IMR-90 (cell line): ENCODE measurements around the gene NAPB. TPM values are rescaled to one million over a fixed set of nuclear protein-coding genes. Genes with fewer than 3 reads are reported as not detected.

Source experiments
- ATAC-seq: fragments of 200-7000 bp; cut with Tn5 transposase; 2 replicates; pipeline ENCODE4 v1.9.1; 2020; ENCODE audit warnings: low read depth, mild to moderate bottlenecking, moderate library complexity
- BruUV-seq: library from RNA; stranded (reverse); fragments of 400-500 nt; replicated peaks from 2 replicates; lab custom pipeline; 2021; lab: Mats Ljungman, UMichigan
- CTCF ChIA-PET: fragments of 300-600 bp; formaldehyde crosslinking; extraction: SDS; loops from one replicate; lab custom pipeline; 2021; ENCODE audit warnings: antibody characterized with exemption; lab: Yijun Ruan, JAX
- POLR2A ChIA-PET: fragments of 300-600 bp; sonication (Branson Sonifier 250); formaldehyde crosslinking; loops from one replicate; lab custom pipeline; 2022; ENCODE audit warnings: antibody characterized with exemption; ENCODE audit not compliant: unreplicated experiment; lab: Charles Lee
- DNase-seq: peaks from one replicate; pipeline ENCODE4 v3.0.0; 2013
- H2AFZ ChIP-seq: replicated peaks from 2 replicates; pipeline ENCODE3; 2013; ENCODE audit warnings: low read length, mild to moderate bottlenecking; ENCODE audit not compliant: poor library complexity
- H2AK5ac ChIP-seq: 2 replicates; pipeline ENCODE4 v1.6.1; 2013; ENCODE audit warnings: low read depth, low read length, inconsistent platforms
- H2AK9ac ChIP-seq: replicated peaks from 2 replicates; pipeline ENCODE3; 2013; ENCODE audit warnings: mild to moderate bottlenecking, low read depth, low read length, moderate library complexity; ENCODE audit not compliant: poor library complexity
- H2BK120ac ChIP-seq: 2 replicates; pipeline ENCODE4 v1.6.1; 2013; ENCODE audit warnings: low read depth, low read length, inconsistent platforms
- H2BK15ac ChIP-seq: 3 replicates; pipeline ENCODE4 v1.6.1; 2013; ENCODE audit warnings: low read depth, low read length, inconsistent platforms
- H2BK20ac ChIP-seq: 2 replicates; pipeline ENCODE4 v1.6.1; 2013; ENCODE audit warnings: low read depth, mild to moderate bottlenecking, inconsistent platforms, low read length, moderate library complexity
- H2BK5ac ChIP-seq: 2 replicates; pipeline ENCODE4 v1.6.1; 2013; ENCODE audit warnings: mild to moderate bottlenecking, low read depth, low read length, inconsistent platforms; ENCODE audit not compliant: poor library complexity, severe bottlenecking
- H3K14ac ChIP-seq: replicated peaks from 2 replicates; pipeline ENCODE4 v1.6.1; 2013; ENCODE audit warnings: low read depth, low read length, inconsistent platforms
- H3K18ac ChIP-seq: 2 replicates; pipeline ENCODE4 v1.6.1; 2013; ENCODE audit warnings: low read depth, low read length, control low read depth
- H3K23ac ChIP-seq: 2 replicates; pipeline ENCODE4 v1.6.1; 2013; ENCODE audit warnings: low read depth, low read length, inconsistent platforms
- H3K27ac ChIP-seq: 2 replicates; pipeline ENCODE4 v1.5.1; 2013; ENCODE audit warnings: mild to moderate bottlenecking, control low read depth, low read length; ENCODE audit not compliant: insufficient read depth
- H3K27me3 ChIP-seq: 2 replicates; pipeline ENCODE4 v1.6.1; 2013; ENCODE audit warnings: low read length; ENCODE audit not compliant: control insufficient read depth, insufficient read depth
- H3K36me3 ChIP-seq: 2 replicates; pipeline ENCODE4 v1.6.1; 2013; ENCODE audit warnings: low read length, mixed read lengths; ENCODE audit not compliant: control insufficient read depth, insufficient read depth
- H3K4ac ChIP-seq: 2 replicates; pipeline ENCODE4 v1.6.1; 2013; ENCODE audit warnings: low read depth, low read length, inconsistent platforms
- H3K4me1 ChIP-seq: 2 replicates; pipeline ENCODE4 v1.6.1; 2013; ENCODE audit warnings: low read length, mixed read lengths; ENCODE audit not compliant: control insufficient read depth, insufficient read depth
- H3K4me2 ChIP-seq: 2 replicates; pipeline ENCODE4 v1.6.1; 2013; ENCODE audit warnings: low read depth, mild to moderate bottlenecking, control low read depth, low read length, moderate library complexity
- H3K4me3 ChIP-seq: 2 replicates; pipeline ENCODE4 v1.5.1; 2013; ENCODE audit warnings: low read depth, mild to moderate bottlenecking, control low read depth, low read length, moderate library complexity; ENCODE audit not compliant: insufficient read depth
- H3K56ac ChIP-seq: 2 replicates; pipeline ENCODE4 v1.6.1; 2013; ENCODE audit warnings: low read length, inconsistent platforms; ENCODE audit not compliant: insufficient read depth; ENCODE audit errors: extremely low read depth
- H3K79me1 ChIP-seq, 2 experiments: 2 replicates each; pipeline ENCODE4 v1.6.1; 2013; ENCODE audit warnings: low read length in 2 of 2, inconsistent platforms in 1 of 2, low read depth in 1 of 2
- H3K9ac ChIP-seq: 2 replicates; pipeline ENCODE4 v1.6.1; 2013; ENCODE audit warnings: low read depth, low read length, control low read depth
- H3K9me1 ChIP-seq: 2 replicates; pipeline ENCODE4 v1.6.1; 2013; ENCODE audit warnings: low read length, inconsistent platforms; ENCODE audit not compliant: insufficient read depth
- H3K9me3 ChIP-seq: 2 replicates; pipeline ENCODE4 v1.6.1; 2013; ENCODE audit warnings: low read length; ENCODE audit not compliant: control insufficient read depth, insufficient read depth
- H4K20me1 ChIP-seq: 2 replicates; pipeline ENCODE4 v1.6.1; 2013; ENCODE audit warnings: low read length, inconsistent platforms; ENCODE audit not compliant: insufficient read depth
- H4K5ac ChIP-seq: 2 replicates; pipeline ENCODE4 v1.6.1; 2013; ENCODE audit warnings: mild to moderate bottlenecking, low read depth, low read length, control low read depth
- H4K8ac ChIP-seq, 2 experiments: 2 replicates each; pipeline ENCODE4 v1.6.1; 2013; ENCODE audit warnings: low read depth in 2 of 2, low read length in 2 of 2, control low read depth in 1 of 2, inconsistent platforms in 1 of 2
- H4K91ac ChIP-seq: 2 replicates; pipeline ENCODE4 v1.6.1; 2013; ENCODE audit warnings: low read depth, low read length, inconsistent platforms; ENCODE audit not compliant: insufficient read depth
- BHLHE40 ChIP-seq: fragments of 150-350 bp; IDR thresholded peaks from 2 replicates; pipeline ENCODE4 v1.6.1; 2016; ENCODE audit warnings: mild to moderate bottlenecking, low read depth, low read length
- CEBPB ChIP-seq: IDR thresholded peaks from 2 replicates; pipeline ENCODE4 v1.6.1; 2012; ENCODE audit warnings: low read depth, low read length, improper control_type of control experiment
- CHD1 ChIP-seq: IDR thresholded peaks from 2 replicates; pipeline ENCODE4 v1.6.1; 2012; ENCODE audit warnings: low read depth, low read length, improper control_type of control experiment
- CTCF ChIP-seq: conservative IDR thresholded peaks from 2 replicates; pipeline ENCODE4 v1.5.1; 2012; ENCODE audit warnings: mild to moderate bottlenecking, low read depth, low read length, improper control_type of control experiment
- ELK1 ChIP-seq: fragments of 150-350 bp; IDR thresholded peaks from 2 replicates; pipeline ENCODE4 v1.6.1; 2016; ENCODE audit warnings: low read depth, mild to moderate bottlenecking, low read length, moderate library complexity, borderline replicate concordance
- FOS ChIP-seq: fragments of 150-350 bp; IDR thresholded peaks from 2 replicates; pipeline ENCODE4 v1.6.1; 2016; ENCODE audit warnings: low read depth, low read length
- MAZ ChIP-seq: IDR thresholded peaks from 2 replicates; pipeline ENCODE4 v1.6.1; 2012; ENCODE audit warnings: low read depth, mild to moderate bottlenecking, low read length, improper control_type of control experiment, moderate library complexity, borderline replicate concordance
- MXI1 ChIP-seq: IDR thresholded peaks from 2 replicates; pipeline ENCODE4 v1.6.1; 2012; ENCODE audit warnings: low read depth, mild to moderate bottlenecking, low read length, moderate library complexity, borderline replicate concordance
- NFE2L2 ChIP-seq: fragments of 150-350 bp; IDR thresholded peaks from 2 replicates; pipeline ENCODE4 v1.6.1; 2016; ENCODE audit warnings: low read depth, mild to moderate bottlenecking, low read length
- RAD21 ChIP-seq: IDR thresholded peaks from 2 replicates; pipeline ENCODE4 v1.6.1; 2012; ENCODE audit warnings: low read length, improper control_type of control experiment
- RCOR1 ChIP-seq: IDR thresholded peaks from 2 replicates; pipeline ENCODE4 v1.6.1; 2012; ENCODE audit warnings: mild to moderate bottlenecking, low read length, improper control_type of control experiment; ENCODE audit not compliant: insufficient replicate concordance
- RFX5 ChIP-seq: IDR thresholded peaks from 2 replicates; pipeline ENCODE4 v1.8.0; 2012; ENCODE audit warnings: low read depth, mild to moderate bottlenecking, low read length, moderate library complexity
- SMC3 ChIP-seq: fragments of 150-350 bp; IDR thresholded peaks from 2 replicates; pipeline ENCODE4 v1.6.1; 2016; ENCODE audit warnings: low read depth, mild to moderate bottlenecking, antibody characterized with exemption, low read length, moderate library complexity
- USF2 ChIP-seq: fragments of 150-350 bp; IDR thresholded peaks from 2 replicates; pipeline ENCODE4 v1.6.1; 2017; ENCODE audit warnings: mild to moderate bottlenecking, antibody characterized with exemption, low read length, low read depth
- WGBS, 2 experiments: methylation state at CpG; one replicate each; pipeline versions ENCODE4 v1.1.5 to v1.1.7; 2013; ENCODE audit warnings: missing lambda C conversion rate in 2 of 2; ENCODE audit not compliant: insufficient read length in 1 of 2; ENCODE audit errors: extremely low coverage in 2 of 2; 5-methylcytosine and 5-hydroxymethylcytosine counted together
- dilution Hi-C: fragments of 300-500 bp; cut with HindIII; formaldehyde crosslinking; loops from one replicate; pipeline ENCODE4 v1.14.3; 2018; ENCODE audit warnings: low sequenced_read_pairs; ENCODE audit not compliant: unreplicated experiment
- in situ Hi-C: fragments of 300-500 bp; cut with MboI; formaldehyde crosslinking; loops from 3 replicates; pipeline ENCODE4 v1.14.3; 2019; ENCODE audit warnings: low sequenced_read_pairs, inconsistent platforms, mixed read lengths
- intact Hi-C: fragments of 100-400 bp; cut with micrococcal nuclease; formaldehyde crosslinking; loops from 2 replicates; pipeline ENCODE4 v1.10.0; 2022
- polyA plus RNA-seq, 3 experiments: library from polyadenylated mRNA; depleted of rRNA; stranded (reverse); fragments of >200 nt; gene quantifications; 2 replicates each; pipeline ENCODE4 v1.2.3, GENCODE V29; 2012; ENCODE audit warnings: low replicate concordance in 1 of 3
- total RNA-seq: library from RNA; depleted of rRNA; stranded (reverse); fragments of >200 nt; gene quantifications from 2 replicates; pipeline ENCODE4 v1.2.3, GENCODE V29; 2012

Gene NAPB
- total and polyA plus RNA-seq, 2 of the 4 experiments (the other 2 are of a cell fraction), result 4.4 to 5.2 TPM

DNA sequence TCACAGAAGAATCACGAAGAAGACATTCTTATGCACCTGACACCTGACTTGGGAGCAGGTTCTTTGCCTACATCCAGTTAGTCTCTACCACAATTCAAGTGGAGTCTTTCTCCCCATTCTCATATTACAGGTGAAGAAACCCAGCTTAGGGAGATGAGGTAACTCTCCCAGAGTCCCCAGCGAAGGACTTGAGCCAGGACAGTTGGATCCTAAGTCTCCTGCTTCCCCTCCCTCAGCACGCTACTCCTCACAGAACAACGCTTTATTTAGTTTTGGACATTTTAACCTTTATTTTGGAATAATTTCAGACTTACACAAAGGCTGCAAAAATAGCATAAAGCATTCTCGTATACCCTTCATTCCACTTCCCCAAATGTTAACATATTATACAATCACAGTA lies 17.4 kb upstream of the NAPB start:
- no peaks in the 10 kb centered on the region for H3K79me1 ChIP-seq
- ChIA-PET POLR2A (no interaction called here), CTCF (no interaction called here)
- no peak overlapping the region for H2BK15ac ChIP-seq
- no peak overlapping the region for H2AK5ac ChIP-seq
- no peak overlapping the region for H2AFZ ChIP-seq
- H3K4me3 ChIP-seq, result no peak overlapping the region
- no peak overlapping the region for H3K27ac ChIP-seq
- no peak overlapping the region for H3K23ac ChIP-seq
- no peak overlapping the region for H4K8ac ChIP-seq
- H3K4ac ChIP-seq, result no peak overlapping the region
- H3K4me1 ChIP-seq, result no peaks in the 10 kb centered on the region
- no peak overlapping the region for H2BK5ac ChIP-seq
- no peaks in the 10 kb centered on the region for H3K9me3 ChIP-seq
- H3K14ac ChIP-seq, result no peak overlapping the region
- no peak for TF ChIP-seq CTCF
- no peak for TF ChIP-seq RAD21
- no peak for TF ChIP-seq BHLHE40
- TF ChIP-seq FOS, result no peak
- no peak for TF ChIP-seq ELK1
- no peak for TF ChIP-seq CHD1
- TF ChIP-seq MAZ, result no peak
- TF ChIP-seq RFX5, result no peak
- no peak for TF ChIP-seq SMC3
- no peak for TF ChIP-seq USF2
- no peak for TF ChIP-seq RCOR1
- TF ChIP-seq CEBPB, result no peak
- TF ChIP-seq NFE2L2, result no peak
- TF ChIP-seq MXI1, result no peak
- BruUV-seq, result no TSS peak
- DNase-seq, result no peak
- no peaks in the 10 kb centered on the region for H3K36me3 ChIP-seq
- no peak overlapping the region for H4K5ac ChIP-seq
- ATAC-seq, result no peak
- no peaks in the 10 kb centered on the region for H4K20me1 ChIP-seq
- no peak overlapping the region for H3K9ac ChIP-seq
- in situ Hi-C loops, result no loop called here
- no peak overlapping the region for H2AK9ac ChIP-seq
- dilution Hi-C loops, result no loop called here
- peaks cover 8% of the 10 kb centered on the region for H3K27me3 ChIP-seq
- no peak overlapping the region for H4K91ac ChIP-seq
- no peak overlapping the region for H3K4me2 ChIP-seq
- H2BK120ac ChIP-seq, result no peak overlapping the region
- H2BK20ac ChIP-seq, result no peak overlapping the region
- H3K9me1 ChIP-seq, result no peaks in the 10 kb centered on the region
- no peak overlapping the region for H3K56ac ChIP-seq
- 56% methylated on average over 4 of the region's 5 CpGs; no CpG with 5 or more reads in 1 of the 2 experiments for WGBS, 2 experiments
- intact Hi-C loops, result no loop called here
- H3K18ac ChIP-seq, result no peak overlapping the region
